ENCODE data around the gene PPDPF. TPM values are rescaled to one million over a fixed set of nuclear protein-coding genes. Genes with fewer than 3 reads are reported as not detected.

Gene PPDPF, protein sequence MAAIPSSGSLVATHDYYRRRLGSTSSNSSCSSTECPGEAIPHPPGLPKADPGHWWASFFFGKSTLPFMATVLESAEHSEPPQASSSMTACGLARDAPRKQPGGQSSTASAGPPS
- total RNA-seq (2014; rRNA removed; shearing (Covaris generic)): 16.5 and 34.9 TPM in 2 replicates
- total RNA-seq (2022): 117 and 126 TPM in 2 replicates
- Bru-seq, nascent RNA: percentile 61 among the genes with signal in this experiment
- BruChase-seq, experiment 1, labeled RNA remaining after a 6-hour chase: percentile 75 among the genes with signal in this experiment
- percentile 59 among the genes with signal in this experiment for BruChase-seq, experiment 2, labeled RNA remaining after a 2-hour chase
- long read RNA-seq, transcript PPDPF-202 (4 exons, 868 nt): major isoform, 19 of 23 reads
- long read RNA-seq, partial matches to known transcripts: 1 of 23 reads
- long read RNA-seq, other reads (novel, unspliced or antisense): 1 of 23 reads

DNA sequence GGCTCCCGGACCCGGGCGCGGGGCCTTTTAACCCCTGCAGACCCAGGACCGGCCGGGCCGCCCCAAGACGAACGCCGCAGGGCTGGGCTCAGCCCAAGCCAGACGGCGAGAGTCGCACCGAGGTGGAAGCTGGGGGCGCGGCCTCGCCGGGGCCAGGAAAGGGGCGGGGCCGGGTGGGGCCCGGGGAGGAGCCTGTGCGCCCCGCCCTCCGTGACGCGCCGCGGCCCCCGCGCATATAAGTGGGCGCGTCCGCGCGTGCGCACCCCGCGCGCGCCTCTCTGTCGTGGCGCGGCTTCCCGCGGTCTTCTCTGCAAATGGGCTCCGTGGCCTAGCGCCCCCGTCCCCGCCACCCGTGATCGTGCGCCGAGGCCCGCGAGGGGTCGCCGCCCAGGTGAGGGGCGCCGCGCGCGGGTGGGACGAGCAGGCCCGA, at the start of gene PPDPF:
Gene PPDPF (plus strand): TSS at position 262 of the 430 bp plus-strand sequence. CDS start 544 bp downstream, outside the sequence.
- H3K9me2 ChIP-seq (ENCODE audit: insufficient read depth, low read length): no peaks in the 10 kb centered on the region
- TF ChIP-seq, protein P1, sequence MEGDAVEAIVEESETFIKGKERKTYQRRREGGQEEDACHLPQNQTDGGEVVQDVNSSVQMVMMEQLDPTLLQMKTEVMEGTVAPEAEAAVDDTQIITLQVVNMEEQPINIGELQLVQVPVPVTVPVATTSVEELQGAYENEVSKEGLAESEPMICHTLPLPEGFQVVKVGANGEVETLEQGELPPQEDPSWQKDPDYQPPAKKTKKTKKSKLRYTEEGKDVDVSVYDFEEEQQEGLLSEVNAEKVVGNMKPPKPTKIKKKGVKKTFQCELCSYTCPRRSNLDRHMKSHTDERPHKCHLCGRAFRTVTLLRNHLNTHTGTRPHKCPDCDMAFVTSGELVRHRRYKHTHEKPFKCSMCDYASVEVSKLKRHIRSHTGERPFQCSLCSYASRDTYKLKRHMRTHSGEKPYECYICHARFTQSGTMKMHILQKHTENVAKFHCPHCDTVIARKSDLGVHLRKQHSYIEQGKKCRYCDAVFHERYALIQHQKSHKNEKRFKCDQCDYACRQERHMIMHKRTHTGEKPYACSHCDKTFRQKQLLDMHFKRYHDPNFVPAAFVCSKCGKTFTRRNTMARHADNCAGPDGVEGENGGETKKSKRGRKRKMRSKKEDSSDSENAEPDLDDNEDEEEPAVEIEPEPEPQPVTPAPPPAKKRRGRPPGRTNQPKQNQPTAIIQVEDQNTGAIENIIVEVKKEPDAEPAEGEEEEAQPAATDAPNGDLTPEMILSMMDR (conservative IDR thresholded peaks at IDR 0.05; ENCODE audit: low read length): no peak
- no peak for TF ChIP-seq EZH2phosphoT487 (IDR thresholded peaks at IDR 0.05; ENCODE audit: borderline replicate concordance, low read depth, low read length)
- intact Hi-C loops (cut with micrococcal nuclease; ENCODE audit: unreplicated experiment): loop anchor here (2.0 kb wide), 1 partner anchor 24 kb away; no protein-coding TSS in a partner anchor
- H3K4me1 ChIP-seq (ENCODE audit: insufficient read depth, low read length, poor library complexity, severe bottlenecking): peaks cover 11% of the 10 kb centered on the region
- H2AFZ ChIP-seq (ENCODE audit: low read length): peak within 1 kb of the TSS; percentile 84
- H3K4me3 ChIP-seq (ENCODE audit: low read depth, low read length, poor library complexity, severe bottlenecking): peak within 1 kb of the TSS; percentile 95
- no peaks in the 10 kb centered on the region; the same call in 1 of the 2 replicates for H3K79me2 ChIP-seq (ENCODE audit: insufficient read depth, low read depth, low read length)
- CTCF ChIA-PET (ENCODE audit: unreplicated experiment): interaction anchor here (0.6 kb wide), 2 partner anchors 120 to 1632 kb away, joined by 5 to 9 read pairs; no protein-coding TSS in a partner anchor
- peak; percentile 86 for DNase-seq (ENCODE audit: low spot score)
- H3K36me3 ChIP-seq (ENCODE audit: insufficient read depth, low read length): peaks cover 21% of the 10 kb centered on the region
- peak within 1 kb of the TSS; percentile 100 for H3K4me2 ChIP-seq (ENCODE audit: low read length)
- POLR2A ChIA-PET: interaction anchor here (0.5 to 1.0 kb wide), 4 partner anchors 24 to 382 kb away, joined by 3 to 4 read pairs (median 4); no protein-coding TSS in a partner anchor
- peak within 1 kb of the TSS; percentile 22 for H3K27ac ChIP-seq (ENCODE audit: low read depth, low read length, poor library complexity, severe bottlenecking)
- no TSS peak for BruUV-seq (replicated peaks)
- peaks cover 6% of the 10 kb centered on the region; the same call in 1 of the 2 replicates for H3K9me3 ChIP-seq (ENCODE audit: low read length)
- no peaks in the 10 kb centered on the region for H4K20me1 ChIP-seq (ENCODE audit: insufficient read depth, low read length)

DNA sequence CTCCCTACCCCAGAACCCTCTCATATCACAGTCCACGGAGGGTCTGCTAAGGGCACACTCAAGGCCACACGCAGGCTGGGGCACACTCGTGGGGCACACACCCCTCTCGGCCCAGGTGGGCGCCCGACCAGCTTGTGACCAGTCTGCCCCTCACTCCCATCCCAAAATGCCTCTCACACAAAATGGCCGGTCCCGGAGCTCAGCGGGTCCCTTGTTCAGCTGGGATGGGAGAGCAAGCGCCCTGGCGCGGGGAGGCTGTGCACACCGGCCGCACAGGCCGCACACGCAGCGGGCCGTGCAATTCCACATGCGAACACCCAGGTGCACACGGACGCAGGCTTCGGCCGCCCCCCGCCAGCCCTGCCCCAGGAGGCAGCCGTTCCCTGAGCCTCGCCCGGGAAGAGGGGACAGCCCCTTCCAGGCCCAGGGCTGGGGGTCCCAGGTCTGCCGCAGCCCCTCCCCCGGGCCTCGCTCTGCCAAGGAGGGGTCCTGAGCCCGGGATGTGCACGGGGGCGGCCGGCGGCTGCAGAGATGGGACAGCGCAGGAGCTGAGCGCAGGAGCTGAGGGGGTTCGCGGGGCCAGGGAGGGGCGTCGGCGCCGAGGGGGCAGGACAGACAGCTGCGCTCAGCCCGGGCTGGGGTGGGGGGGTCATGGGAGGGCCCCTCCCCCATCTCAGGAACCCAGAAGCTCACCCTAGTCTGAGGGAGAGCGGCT, 49.4 kb upstream of the PPDPF start:
- ChIA-PET POLR2A (no interaction called here), CTCF (ENCODE audit: unreplicated experiment) (no interaction called here)
- Histone ChIP-seq H4K20me1 (ENCODE audit: insufficient read depth, low read length) (no peaks in the 10 kb centered on the region), H3K9me2 (ENCODE audit: insufficient read depth, low read length) (no peaks in the 10 kb centered on the region), H3K4me2 (ENCODE audit: low read length) (no peak overlapping the region), H3K4me3 (ENCODE audit: low read depth, low read length, poor library complexity, severe bottlenecking) (no peak overlapping the region), H2AFZ (ENCODE audit: low read length) (no peak overlapping the region), H3K79me2 (ENCODE audit: insufficient read depth, low read depth, low read length) (no peaks in the 10 kb centered on the region), H3K9me3 (ENCODE audit: low read length) (no peaks in the 10 kb centered on the region), H3K4me1 (ENCODE audit: insufficient read depth, low read length, poor library complexity, severe bottlenecking) (no peaks in the 10 kb centered on the region), H3K27ac (ENCODE audit: low read depth, low read length, poor library complexity, severe bottlenecking) (no peak overlapping the region), H3K36me3 (ENCODE audit: insufficient read depth, low read length) (no peaks in the 10 kb centered on the region)
- TF ChIP-seq, protein P1 (conservative IDR thresholded peaks at IDR 0.05; ENCODE audit: low read length): no peak
- no peak for TF ChIP-seq EZH2phosphoT487 (IDR thresholded peaks at IDR 0.05; ENCODE audit: borderline replicate concordance, low read depth, low read length)
- BruUV-seq (replicated peaks): no TSS peak
- no peak for DNase-seq (ENCODE audit: low spot score)
- intact Hi-C loops (cut with micrococcal nuclease; ENCODE audit: unreplicated experiment): no loop called here

Measured in OCI-LY7 (cell line).